Fibroblast of skin of right biceps (primary cell): ENCODE data around the gene GJB4.
A peak's percentile ranks its signal among the peaks of the same experiment; 100 is the strongest.
"Not testable (repeated sequence)": the region's sequence is repeated elsewhere in the genome, so short reads cannot be mapped to it uniquely, and the experiment has no call there.

Source experiments
- DNase-seq: peaks from one replicate; pipeline ENCODE4 v3.0.0-alpha.2; 2013

The GJB4 gene

DNA sequence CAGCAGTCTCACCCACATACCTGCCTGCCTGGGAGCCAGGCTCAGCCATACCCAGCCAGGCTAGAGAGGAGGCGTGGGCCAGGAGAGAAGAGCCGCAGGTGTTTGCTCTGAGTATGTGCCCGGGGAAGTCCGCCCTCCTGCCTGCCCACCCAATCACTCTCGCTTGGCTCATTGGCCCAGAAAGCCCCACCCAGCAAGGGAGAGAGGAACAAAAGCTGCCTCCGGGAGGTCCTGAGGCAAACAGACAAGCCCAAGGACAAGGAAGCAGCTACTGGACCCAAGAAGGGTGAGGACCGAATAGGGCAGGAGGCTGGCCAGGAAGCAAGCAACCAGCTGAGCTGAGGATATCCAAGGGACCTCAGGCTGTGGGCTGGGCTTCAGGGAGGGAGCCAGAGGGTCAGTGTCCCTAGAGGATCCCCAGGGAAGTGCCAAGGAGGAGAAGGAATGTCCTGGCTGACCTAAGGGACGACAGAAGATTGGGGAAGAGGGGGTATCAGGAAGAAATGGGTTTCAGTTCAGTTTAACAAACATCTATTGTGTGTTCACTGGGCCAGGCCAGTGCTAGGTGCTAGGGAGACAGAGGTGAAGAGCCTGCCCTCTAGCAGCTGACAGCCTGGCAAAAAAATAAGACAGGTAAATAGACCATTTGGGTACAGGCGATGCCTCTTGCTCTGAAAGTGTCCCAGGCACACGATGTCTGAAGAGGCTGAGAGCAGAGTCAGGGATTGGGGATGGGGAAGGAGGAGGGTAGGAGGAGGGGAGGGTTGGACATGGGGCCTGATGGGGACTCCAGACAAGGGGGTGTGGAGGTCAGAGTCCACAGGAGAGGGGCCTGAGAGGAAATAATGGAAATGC, at the start of gene GJB4:
TSS of gene GJB4 (plus strand) at position 238 of the 855 bp plus-strand sequence. CDS start 1,515 bp downstream, outside the sequence.
- no peak for DNase-seq

DNA sequence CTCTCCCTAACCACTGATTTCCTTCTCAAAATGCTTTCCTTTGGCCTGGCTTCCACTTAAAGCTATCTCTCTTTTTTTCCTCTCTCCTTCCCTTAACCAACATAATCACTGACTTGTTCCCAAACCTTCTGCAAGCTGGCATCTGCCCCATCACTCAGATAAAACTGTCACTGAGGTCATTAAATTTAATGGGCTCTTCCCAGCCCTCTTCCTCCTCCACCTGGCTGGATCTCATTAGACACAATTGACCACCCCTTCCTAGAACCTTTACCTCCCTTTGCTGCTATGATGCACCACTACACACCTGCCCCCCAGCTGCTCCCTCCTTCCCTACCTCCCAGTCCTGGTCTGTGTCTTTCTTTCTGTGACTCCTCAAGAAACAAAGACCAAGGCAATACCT, 48.7 kb upstream of the GJB4 start:
- no peak for DNase-seq

DNA sequence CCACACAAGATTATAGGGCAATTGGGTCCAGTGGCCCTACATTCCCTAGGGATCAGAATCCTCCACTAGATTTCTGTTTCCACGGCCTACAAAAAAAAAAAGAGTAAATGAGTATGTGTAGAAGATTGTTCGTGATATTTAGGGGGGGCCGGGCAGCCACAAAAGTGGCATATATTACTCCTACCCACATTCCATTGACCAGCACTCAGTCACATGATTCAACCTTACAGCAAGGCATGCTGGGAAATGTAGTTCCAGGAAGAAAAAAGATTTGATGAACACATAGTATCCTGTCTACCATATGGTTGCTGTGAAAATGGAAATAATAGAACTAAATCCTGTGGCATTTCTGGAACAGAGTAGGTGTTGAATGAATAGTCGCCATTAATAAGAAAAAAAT, 48.1 kb upstream of the GJB4 start:
- no peak for DNase-seq

DNA sequence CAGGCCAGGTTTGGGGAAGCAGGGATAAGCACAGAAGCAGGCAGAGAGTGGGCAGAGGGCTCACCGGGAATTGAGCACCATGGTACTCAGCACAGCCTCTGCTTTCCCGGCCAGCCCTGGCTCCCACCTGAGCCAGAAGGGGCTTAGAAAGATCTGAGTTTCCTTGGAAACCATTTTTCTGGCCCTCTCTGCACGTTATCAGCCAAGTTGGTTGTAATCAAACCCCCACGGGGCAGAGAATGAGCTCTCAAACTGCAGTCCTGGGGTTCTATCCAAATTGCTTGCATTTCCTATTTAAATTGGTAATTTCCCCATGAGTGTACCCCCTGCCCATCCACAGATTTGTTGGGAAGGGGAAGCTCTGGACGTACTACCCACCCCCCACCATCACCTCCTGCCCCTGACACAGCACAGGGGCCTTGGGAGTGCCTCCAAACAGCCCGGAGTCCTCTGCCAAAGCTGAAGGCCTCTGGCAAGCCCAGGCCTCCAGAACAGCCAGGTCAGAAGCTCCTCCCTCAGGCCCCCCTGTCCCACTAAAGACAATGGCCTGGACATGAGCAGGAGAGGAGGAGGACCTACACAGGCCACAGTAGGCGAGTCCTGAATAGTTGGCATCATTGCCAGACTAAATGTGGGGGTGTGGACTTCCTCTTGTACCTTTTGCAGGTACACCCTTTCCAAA, 47.4 kb upstream of the GJB4 start:
- DNase-seq: no peak

DNA sequence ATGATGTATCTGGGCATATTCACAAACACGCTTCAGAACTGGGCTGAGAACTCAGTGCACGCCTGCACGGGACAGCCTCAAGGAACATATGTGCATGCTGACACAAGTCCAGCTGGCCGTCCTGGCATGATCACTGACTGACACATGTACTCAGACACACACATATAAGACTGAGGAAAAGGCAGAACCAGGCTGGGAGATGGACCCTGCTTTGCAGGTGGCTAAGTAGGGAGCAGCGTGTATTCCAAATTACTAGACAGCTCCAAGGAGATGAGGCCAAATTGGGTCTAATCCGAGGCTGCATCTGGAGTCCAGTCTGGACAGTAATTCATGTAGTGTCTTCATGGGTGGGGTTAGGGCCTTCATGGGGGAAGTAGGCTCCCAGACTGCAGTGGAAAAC, 46.1 kb upstream of the GJB4 start:
- DNase-seq: no peak

DNA sequence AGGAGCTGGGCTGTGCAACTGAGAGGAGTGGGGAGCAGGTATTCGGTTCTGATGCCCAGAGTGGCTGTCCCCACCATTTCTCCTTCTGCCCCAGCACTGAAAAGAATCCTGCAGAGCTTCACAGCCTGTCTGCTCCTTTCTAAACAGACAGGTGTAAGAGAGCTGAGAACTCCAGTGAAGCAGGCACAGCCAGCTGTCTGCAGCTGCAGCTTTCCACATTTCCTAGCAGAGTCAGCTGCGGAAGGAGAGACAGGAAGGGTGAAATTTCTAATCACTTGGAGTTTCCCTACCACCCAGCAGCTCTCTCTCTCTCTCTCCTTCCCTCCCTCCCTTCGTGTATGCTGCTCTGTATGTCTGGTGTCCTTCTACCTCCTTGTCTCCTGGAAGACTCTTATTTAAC, 45.2 kb upstream of the GJB4 start:
- no peak for DNase-seq

DNA sequence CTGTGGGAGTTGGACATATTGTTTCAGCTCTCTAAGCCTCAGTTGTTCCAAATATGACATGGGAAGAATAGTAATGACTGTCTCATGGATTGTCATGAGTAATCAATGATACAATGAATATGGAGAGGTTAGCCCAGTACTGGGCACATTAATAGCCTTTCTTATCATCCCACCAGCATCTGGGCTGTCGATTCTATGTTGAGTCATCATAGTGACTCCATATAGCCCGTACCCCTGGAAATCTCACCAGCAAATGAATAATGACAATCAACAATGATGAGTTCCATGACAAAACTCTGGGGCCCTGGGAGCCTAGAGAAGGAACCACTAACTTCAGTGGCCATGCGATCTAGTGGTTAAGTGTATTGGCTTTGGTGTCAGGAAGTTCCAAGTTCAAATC, 44.4 kb upstream of the GJB4 start:
- DNase-seq: no peak

DNA sequence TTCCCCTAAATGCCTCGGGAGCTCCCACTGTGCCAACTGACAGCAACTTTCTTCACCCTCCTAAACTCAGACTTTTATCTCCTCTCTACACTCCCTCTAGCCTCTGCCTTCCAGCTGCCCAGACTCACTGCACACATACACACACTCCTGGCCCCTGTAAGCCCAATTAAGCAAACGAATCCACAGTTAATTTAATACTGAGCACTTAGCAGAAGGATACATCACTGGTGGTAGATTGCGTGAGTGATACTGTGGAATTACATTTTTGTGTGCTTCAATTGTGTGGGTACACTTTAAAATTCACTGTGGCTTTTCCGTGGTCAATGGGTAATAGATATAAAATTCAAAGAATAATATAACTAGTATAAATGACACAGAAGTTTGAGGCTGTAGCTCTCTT, 38.3 kb upstream of the GJB4 start:
- DNase-seq: no peak

DNA sequence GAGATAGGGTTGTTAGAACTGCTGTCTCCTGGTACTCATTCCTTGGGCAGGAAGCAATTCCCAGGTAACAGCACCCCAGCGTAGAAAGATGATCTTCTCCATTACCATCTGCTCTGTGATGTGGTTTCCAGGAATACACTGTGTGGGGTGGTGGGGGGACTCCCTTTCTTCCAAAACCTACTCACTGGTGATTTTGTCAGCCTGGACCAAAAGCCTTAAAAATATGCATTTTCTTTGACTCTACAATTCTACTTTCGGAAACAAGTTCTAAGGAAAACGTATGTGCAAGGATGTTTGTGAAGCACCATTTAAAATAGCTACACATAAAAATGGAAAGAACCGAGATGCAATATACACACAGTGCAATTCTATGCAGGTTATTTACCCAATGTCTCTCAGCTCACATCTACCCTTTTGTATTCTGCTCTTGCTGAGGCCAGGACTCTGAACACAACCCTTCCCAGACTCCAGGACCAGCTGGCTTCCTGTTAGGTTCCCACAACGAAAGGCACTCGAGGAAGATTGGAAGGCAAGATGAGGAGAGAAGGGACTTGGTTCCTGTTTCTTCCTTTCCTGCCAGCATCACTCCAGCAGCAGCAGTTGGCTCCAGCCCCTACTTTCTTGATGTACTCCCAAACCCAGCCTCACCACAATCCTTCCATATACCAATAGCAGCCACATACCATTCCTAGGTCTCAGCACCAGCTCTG, 37.7 kb upstream of the GJB4 start:
- no peak for DNase-seq

DNA sequence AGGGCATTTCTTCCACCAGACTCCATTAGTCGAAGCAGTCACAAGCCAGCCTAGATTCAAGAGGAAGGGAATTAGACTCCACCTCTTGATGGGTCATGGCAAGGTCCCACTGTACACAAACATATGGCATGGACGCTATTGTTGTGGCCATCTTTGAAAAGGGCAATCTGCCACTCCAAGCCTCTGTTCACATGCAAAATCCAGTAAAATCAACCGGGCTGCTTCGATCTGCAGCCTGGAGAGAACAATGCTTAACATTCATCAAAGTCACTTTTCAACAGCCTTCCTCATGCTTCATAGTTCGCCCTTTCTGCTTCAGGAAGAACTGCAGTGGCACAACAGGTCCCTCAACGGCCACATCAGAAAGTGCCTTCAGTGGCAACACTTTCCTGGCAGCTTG, 32.7 kb upstream of the GJB4 start:
- no peak for DNase-seq

DNA sequence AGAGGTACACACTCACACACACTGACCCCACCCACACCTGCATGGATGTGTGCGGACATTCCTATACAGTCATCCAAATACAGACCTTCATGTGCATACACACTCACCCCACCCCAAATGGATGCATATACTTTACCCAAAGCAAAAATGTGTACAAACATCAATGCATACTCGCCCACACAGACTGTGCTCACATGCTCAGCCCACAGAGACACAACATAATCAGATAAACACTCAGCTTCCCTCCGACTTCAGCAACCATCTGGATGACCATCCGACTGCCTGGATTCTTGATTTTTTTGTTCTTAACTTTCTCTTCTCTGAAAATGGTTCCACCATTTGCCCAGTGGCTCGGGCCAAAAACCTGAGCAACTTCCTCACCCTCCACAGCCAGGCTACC, 29.1 kb upstream of the GJB4 start:
- DNase-seq: no peak

DNA sequence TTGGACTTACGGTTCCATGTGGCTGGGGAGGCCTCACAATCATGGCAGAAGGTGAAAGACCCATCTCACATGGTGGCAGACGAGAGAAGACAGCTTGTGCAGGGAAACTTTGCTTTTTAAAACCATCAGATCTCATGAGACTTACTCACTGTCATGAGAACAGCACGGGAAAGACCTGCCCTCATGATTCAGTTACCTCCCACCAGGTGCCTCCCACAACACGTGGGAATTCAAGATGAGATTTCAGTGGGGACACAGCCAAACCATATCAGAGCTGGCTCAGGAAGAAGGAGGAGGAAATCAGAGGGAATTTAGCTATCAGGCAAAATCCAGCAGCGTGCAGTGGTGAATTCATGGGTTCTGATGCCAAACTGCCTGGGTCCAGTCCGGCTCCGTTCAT, 26.7 kb upstream of the GJB4 start:
- DNase-seq: not testable (repeated sequence)

DNA sequence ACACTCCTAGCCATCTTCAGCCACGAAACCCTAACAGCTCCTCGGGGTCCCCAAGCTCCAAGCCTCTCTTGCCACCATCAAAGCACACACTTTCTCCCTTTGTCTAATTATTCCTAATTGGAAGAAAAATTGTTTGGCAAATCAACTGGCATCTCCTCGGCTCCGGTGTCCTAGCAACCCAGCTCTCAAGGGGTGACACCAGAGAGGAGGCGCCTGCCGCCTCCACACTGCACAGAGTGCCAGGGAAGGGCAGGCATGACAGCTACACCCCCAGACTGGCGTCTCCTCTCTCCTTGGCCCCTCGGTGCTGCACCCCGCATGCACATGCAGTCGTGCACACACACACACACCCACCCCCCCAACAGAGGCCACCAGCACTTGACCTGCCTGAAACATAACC, 22.8 kb upstream of the GJB4 start:
- DNase-seq: no peak

DNA sequence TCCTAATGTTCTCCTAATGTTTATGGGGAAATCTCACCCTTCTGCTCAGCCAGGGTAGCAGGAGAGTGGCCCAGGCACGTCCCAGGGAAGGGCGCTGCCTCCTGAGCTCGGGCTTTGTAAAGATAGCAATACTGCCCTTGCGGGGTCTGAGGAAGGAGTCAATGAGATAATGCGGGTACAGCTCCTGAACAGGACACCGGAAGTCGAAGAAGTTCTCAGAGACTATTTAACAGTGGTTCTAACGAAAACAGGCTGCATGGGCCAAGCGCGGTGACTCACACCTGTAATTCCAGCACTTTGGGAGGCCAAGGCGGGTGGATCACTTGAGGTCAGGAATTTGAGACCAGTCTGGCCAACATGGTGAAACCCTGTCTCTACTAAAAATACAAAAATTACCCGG, 22.3 kb upstream of the GJB4 start:
- DNase-seq: not testable (repeated sequence)

DNA sequence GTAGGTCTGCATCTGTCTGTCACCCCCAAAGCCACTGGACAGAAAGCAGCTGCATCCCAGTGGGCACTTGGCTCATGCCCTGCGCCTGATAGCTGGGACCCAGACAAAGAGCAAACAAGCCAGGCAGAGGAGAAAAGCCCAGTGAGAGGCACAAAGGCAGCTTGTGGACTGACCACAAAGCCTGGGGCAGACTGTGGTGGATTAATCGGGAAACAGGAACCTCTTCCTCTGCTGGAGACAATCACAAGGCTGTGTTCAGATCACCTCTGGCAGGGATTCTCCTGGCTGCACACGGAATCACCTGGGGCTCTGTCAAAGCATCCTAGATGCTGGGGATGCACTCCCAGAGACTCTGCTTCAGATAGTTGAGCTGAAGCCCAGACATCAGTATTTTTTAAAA, 19.9 kb upstream of the GJB4 start:
- DNase-seq: no peak

DNA sequence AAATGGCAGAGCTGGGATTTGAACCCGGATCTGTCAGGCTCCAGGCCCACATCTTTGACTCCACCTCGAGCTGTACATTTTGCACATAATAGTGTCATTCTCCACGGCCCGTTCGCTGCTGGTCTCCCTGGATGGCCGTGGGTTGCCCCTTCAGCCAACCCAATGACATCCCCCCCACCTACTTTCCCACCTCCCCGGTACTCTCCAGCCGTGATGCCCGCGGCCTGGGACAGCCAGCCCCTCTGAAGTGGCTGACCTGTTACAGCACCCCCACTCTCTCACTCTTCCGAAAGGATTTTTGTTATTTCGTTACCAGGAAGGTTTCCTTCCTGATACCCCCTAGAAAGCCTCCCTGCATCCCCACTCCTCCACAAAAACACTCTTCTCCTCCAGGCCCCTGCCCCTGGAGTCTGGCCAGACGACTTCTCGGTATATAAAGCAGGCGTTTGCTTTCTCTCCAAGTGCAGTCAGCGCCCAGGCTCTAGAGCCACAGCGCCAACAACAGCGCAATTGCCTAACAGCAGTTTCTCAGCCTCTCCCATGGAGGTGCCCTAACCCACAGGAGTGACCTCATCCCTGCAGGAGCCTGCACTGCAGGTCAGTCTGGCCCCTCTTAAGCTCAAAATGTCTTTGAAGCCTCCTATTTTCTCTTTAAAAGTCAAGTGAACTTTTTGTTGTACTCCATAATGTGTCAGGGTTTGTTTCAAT, 19.2 kb upstream of the GJB4 start:
- no peak for DNase-seq

DNA sequence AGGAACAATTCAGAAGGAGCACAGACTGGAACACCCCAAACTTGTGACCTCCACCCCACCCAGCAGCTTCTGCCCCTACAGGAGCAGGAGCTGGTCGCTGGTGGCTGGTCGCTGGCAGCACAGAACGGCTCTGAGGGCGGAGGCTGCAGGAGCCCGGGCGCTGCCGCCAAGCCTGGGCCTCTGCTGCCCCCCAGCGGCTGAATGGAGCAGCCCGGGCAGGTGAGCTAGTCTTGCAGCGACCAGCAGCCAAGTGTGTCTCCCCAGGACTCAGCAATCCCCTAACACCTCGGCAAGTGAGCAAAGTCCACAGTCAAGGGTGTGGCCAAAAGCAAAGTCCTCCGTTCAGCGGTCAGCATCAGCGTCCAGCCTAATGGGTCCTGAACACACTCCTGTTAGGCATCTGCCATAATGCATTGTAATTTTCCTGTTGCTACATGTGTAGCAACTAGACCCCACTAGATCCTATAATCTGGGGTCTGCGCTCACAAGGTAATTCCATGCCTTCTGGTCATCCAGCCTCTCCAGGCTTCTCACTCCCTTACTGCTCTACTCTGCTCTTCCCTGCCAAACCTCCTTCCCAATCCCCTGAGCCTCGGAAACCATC, 16.8 kb upstream of the GJB4 start:
- peak; percentile 50 for DNase-seq

DNA sequence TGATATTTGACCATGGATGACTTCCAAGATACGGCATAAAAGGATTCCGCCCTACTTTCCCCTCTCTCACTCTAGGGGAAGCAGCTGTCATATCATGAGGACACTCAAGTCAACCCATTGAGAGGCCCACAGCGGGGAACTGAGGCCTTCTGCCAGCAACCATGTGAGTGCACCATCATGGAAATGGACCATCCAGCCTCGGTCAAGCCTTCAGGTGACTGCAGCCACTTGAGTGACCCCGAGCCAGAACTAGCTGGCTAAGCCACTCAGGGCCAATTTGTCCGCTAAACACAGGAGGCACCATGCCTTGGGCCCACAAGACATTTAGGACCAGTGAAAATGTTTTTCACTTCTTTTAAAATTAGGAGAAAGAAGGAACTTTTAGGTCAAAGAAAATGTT, 15.8 kb upstream of the GJB4 start:
- DNase-seq: peak; percentile 5

DNA sequence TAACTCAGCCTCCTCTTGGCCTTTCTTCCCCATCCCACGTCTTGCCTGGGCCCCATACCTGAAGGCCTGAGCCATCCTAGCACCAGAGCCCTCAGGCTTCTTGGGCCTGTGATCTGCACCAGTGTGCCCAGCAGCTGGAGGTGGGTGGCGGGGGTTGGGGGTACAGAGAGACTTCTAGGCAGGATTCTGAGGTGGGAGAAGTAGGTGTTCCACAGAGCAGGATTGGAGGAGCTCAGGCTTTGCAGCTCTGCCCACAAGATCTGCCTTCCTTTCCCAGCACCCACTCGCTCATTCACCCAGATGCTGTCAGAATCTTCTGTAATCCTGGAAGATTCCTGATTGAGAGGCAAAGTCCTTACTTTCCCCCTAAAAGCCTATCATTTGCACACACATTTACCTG, 14.7 kb upstream of the GJB4 start:
- DNase-seq: no peak

DNA sequence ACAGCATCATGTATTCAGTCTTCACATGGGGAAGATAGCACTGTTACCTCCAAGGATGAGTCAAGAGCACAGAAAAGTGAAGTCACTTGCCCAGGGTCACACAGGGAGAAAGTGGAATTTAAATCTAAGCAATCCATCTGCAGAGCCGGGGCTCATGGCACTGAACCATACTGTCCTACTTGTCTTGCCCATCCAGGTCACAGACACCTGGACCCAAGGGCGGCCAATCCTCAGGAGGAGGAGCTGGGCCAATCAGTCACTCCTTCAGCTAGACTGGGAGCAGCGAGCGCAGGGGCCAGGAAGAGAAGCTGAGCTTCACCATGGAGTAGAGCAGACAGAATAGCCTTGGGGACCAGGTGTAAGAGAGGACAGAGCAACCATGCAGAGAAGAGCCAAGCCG, 13.9 kb upstream of the GJB4 start:
- DNase-seq: no peak

DNA sequence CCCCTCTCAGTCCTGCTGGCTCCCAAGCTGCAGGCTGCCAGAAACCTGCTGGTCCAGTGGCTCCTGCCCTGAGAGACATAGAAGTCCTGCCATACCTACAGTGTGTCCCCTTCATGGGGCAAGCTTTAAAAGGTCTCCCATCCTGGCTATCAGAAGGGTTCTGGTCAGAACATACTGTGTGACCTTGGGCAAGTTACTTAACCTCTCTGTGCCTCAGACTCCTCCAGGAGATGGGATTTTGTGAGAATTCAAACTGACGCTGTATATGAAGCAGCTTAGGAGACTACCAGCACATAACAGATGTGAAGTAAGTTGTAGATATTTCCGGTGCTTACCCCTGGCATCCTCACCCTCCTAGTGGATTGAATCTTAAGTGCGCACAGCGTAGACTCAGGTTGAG, 13.4 kb upstream of the GJB4 start:
- no peak for DNase-seq

DNA sequence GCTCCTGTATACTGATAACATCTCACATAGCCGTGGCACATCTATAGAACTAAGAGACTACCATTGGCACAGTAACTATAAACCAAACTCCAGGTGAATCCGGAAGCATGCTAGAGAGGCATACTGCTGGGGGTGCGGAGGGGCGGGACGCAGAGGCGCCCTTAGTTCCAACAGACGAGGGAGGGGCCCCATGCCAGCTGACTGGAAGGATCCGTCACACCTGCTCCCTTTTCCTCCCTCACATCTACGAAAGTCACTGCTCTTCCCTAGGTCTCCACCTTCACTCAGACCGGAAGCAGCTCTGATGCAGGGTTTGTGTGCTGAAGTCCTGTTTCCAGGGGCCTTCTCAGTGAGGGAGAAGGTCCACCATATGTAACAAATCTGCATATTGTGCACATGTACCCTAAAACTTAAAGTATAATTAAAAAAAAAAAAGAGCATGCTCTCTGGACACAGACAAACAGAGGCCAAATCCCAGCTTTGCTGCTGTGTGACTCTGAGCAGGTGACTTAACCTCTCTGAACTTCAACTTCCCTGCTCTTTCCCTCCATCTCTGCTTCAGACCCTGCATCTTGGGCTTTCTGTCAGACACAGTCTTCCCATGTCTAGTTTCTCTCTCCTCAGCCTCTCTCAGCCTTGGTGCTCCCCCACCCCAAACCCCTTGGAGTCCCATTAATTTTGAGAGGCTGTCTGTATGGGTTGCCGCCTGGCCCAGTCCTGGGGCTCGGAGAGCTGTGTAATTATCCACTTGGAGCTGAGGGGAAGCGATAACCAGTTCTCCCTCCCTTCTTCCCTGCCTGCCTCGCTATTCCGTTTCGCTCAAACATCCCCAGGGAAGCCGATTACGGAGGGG, 12.5 kb upstream of the GJB4 start:
- DNase-seq: no peak
